Colonic mucosa (tissue), 4 donors: Measurements from ENCODE around the gene NCOA7. TPM values are rescaled to one million over a fixed set of nuclear protein-coding genes. Genes with fewer than 3 reads are reported as not detected.
A peak's percentile ranks its signal among the peaks of the same experiment; 100 is the strongest.

Source experiments
- DNase-seq: peaks from one replicate; pipeline ENCODE4 v3.0.0-alpha.2; 2020
- H3K27ac ChIP-seq: fragments of 200-600 bp; one replicate; pipeline ENCODE4 v1.8.0; 2021
- H3K27me3 ChIP-seq: fragments of 200-600 bp; one replicate; pipeline ENCODE4 v1.8.0; 2021
- H3K36me3 ChIP-seq: fragments of 200-600 bp; one replicate; pipeline ENCODE4 v1.8.0; 2021
- H3K4me1 ChIP-seq: fragments of 200-600 bp; one replicate; pipeline ENCODE4 v1.8.0; 2021; ENCODE audit warnings: mild to moderate bottlenecking
- H3K4me3 ChIP-seq: fragments of 200-600 bp; one replicate; pipeline ENCODE4 v1.8.0; 2021
- H3K9ac ChIP-seq, 2 donors: one replicate each; pipeline ENCODE4 v1.7.0; 2013; ENCODE audit warnings: control low read depth in 2 of 2, low read depth in 2 of 2, low read length in 2 of 2
- H3K9me3 ChIP-seq: fragments of 200-600 bp; one replicate; pipeline ENCODE4 v1.8.0; 2021
- CTCF ChIP-seq: fragments of 200-600 bp; IDR thresholded peaks from one replicate; pipeline ENCODE4 v1.8.0; 2022; ENCODE audit warnings: antibody characterized with exemption, mild to moderate bottlenecking
- intact Hi-C: fragments of 100-400 bp; cut with DNase I; formaldehyde crosslinking; loops from one replicate; pipeline ENCODE4 v1.14.1; 2022
- total RNA-seq, 2 donors: library from RNA; stranded (reverse); fragmentation: NEBNext Ultra II Directional in 1 of 2; extraction: Animal tissue kit (Norgen Biotek cat#: 25700) in 1 of 2; gene quantifications; one replicate each; pipeline ENCODE4 v1.2.1, GENCODE V29; 2021
- donor health status: healthy.
- donor health status: DM: no; HTN: no; CAD: no.
- donor health status: DM: no; HTN: no; CAD: no.

Gene NCOA7
- total RNA-seq, 2 donors from 2014 or later: 24.9 to 59.3 TPM

- TF ChIP-seq CTCF: no peak
- Histone ChIP-seq H3K9me3 (no peaks in the 10 kb centered on the region), H3K36me3 (no peaks in the 10 kb centered on the region), H3K27ac (peak overlapping the region; percentile 84), H3K9ac (peak overlapping the region in 1 of 2 donors; percentile 8), H3K4me3 (no peak overlapping the region), H3K4me1 (peaks cover 8% of the 10 kb centered on the region), H3K27me3 (no peaks in the 10 kb centered on the region)
- peak; percentile 48 for DNase-seq
- intact Hi-C loops: no loop called here
These were observed 131.6 kb downstream of the NCOA7 start for GRCh38 chr6:125922322-125922860.

GRCh38 chr6:125923366-125923877 lies 132.7 kb downstream of the NCOA7 start:
- H3K27ac ChIP-seq: peak overlapping the region; percentile 84
- H3K9me3 ChIP-seq: no peaks in the 10 kb centered on the region
- H3K27me3 ChIP-seq: no peaks in the 10 kb centered on the region
- intact Hi-C loops: no loop called here
- peaks cover 4% of the 10 kb centered on the region for H3K4me1 ChIP-seq
- no peak for DNase-seq
- no peaks in the 10 kb centered on the region for H3K36me3 ChIP-seq
- TF ChIP-seq CTCF: no peak
- peak overlapping the region in 1 of 2 donors; percentile 9 for H3K9ac ChIP-seq
- H3K4me3 ChIP-seq: no peak overlapping the region

GRCh38 chr6:125924169-125924568 lies 133.4 kb downstream of the NCOA7 start:
- intact Hi-C loops: no loop called here
- Histone ChIP-seq H3K9me3 (no peaks in the 10 kb centered on the region), H3K27ac (no peak overlapping the region), H3K9ac (no peak overlapping the region), H3K4me1 (peaks cover 4% of the 10 kb centered on the region), H3K36me3 (no peaks in the 10 kb centered on the region), H3K4me3 (no peak overlapping the region), H3K27me3 (no peaks in the 10 kb centered on the region)
- DNase-seq: no peak
- TF ChIP-seq CTCF: no peak

GRCh38 chr6:125924697-125925358 lies 134.1 kb downstream of the NCOA7 start:
- Histone ChIP-seq H3K9ac (no peak overlapping the region), H3K36me3 (no peaks in the 10 kb centered on the region), H3K27me3 (no peaks in the 10 kb centered on the region), H3K27ac (no peak overlapping the region), H3K9me3 (no peaks in the 10 kb centered on the region), H3K4me3 (no peak overlapping the region), H3K4me1 (peaks cover 4% of the 10 kb centered on the region)
- intact Hi-C loops: no loop called here
- no peak for DNase-seq
- TF ChIP-seq CTCF: no peak

- intact Hi-C loops: no loop called here
- Histone ChIP-seq H3K36me3 (no peaks in the 10 kb centered on the region), H3K27ac (no peak overlapping the region), H3K9me3 (no peaks in the 10 kb centered on the region), H3K4me1 (peaks cover 4% of the 10 kb centered on the region), H3K4me3 (no peak overlapping the region), H3K9ac (no peak overlapping the region), H3K27me3 (no peaks in the 10 kb centered on the region)
- no peak for DNase-seq
- TF ChIP-seq CTCF: no peak
These were observed 136.0 kb downstream of the NCOA7 start for GRCh38 chr6:125926711-125927110.
